HEK293T (cell line): ENCODE measurements around the gene OSER1.

Experiments
- CTCF ChIA-PET: fragments of 350-600 bp; formaldehyde crosslinking; extraction: SDS; loops from one replicate; lab custom pipeline; 2021; ENCODE audit warnings: antibody characterized with exemption, inconsistent platforms; lab: Yijun Ruan, JAX
- POLR2A ChIA-PET: fragments of 350-600 bp; formaldehyde crosslinking; extraction: SDS; loops from one replicate; lab custom pipeline; 2020; ENCODE audit warnings: antibody characterized with exemption, inconsistent platforms; lab: Yijun Ruan, JAX
- DNase-seq: peaks from one replicate; pipeline ENCODE4 v3.0.0; 2012; ENCODE audit warnings: mixed read lengths; ENCODE audit errors: extremely low spot score
- ARNT ChIP-seq: fragments of 450-650 bp; IDR thresholded peaks from 2 replicates; pipeline ENCODE4 v1.6.1; 2017; ENCODE audit warnings: mild to moderate bottlenecking
- BHLHE40 ChIP-seq: fragments of 450-650 bp; IDR thresholded peaks from 2 replicates; pipeline ENCODE4 v1.6.1; 2016; ENCODE audit warnings: mild to moderate bottlenecking, moderate library complexity, borderline replicate concordance
- CTBP1 ChIP-seq: fragments of 450-650 bp; IDR thresholded peaks from 2 replicates; pipeline ENCODE4 v1.6.1; 2016; ENCODE audit warnings: borderline replicate concordance
- ELF4 ChIP-seq: fragments of 450-650 bp; IDR thresholded peaks from 2 replicates; pipeline ENCODE4 v1.6.1; 2017; ENCODE audit warnings: antibody characterized with exemption
- FOXA1 ChIP-seq: fragments of 450-650 bp; IDR thresholded peaks from 2 replicates; pipeline ENCODE4 v1.6.1; 2016; ENCODE audit warnings: mild to moderate bottlenecking
- FOXK2 ChIP-seq: fragments of 450-650 bp; IDR thresholded peaks from 2 replicates; pipeline ENCODE4 v1.6.1; 2016; ENCODE audit warnings: mild to moderate bottlenecking
- FOXM1 ChIP-seq: fragments of 450-650 bp; IDR thresholded peaks from 2 replicates; pipeline ENCODE4 v1.6.1; 2017; ENCODE audit warnings: mild to moderate bottlenecking, borderline replicate concordance
- HDGF ChIP-seq: fragments of 450-650 bp; IDR thresholded peaks from 2 replicates; pipeline ENCODE4 v1.6.1; 2017; ENCODE audit warnings: antibody characterized with exemption, borderline replicate concordance
- L3MBTL2 ChIP-seq: fragments of 450-650 bp; conservative IDR thresholded peaks from 2 replicates; pipeline ENCODE4 v1.6.1; 2016; ENCODE audit warnings: mild to moderate bottlenecking
- LEF1 ChIP-seq: fragments of 450-650 bp; IDR thresholded peaks from 2 replicates; pipeline ENCODE4 v1.6.1; 2017; ENCODE audit warnings: mild to moderate bottlenecking, borderline replicate concordance
- NFRKB ChIP-seq: fragments of 450-650 bp; IDR thresholded peaks from 2 replicates; pipeline ENCODE4 v1.6.1; 2016; ENCODE audit warnings: mild to moderate bottlenecking, moderate library complexity
- PKNOX1 ChIP-seq: fragments of 450-650 bp; IDR thresholded peaks from 2 replicates; pipeline ENCODE4 v1.6.1; 2016
- SP1 ChIP-seq: fragments of 450-650 bp; IDR thresholded peaks from 2 replicates; pipeline ENCODE4 v1.6.1; 2017
- SUZ12 ChIP-seq: fragments of 450-650 bp; IDR thresholded peaks from 2 replicates; pipeline ENCODE4 v1.6.1; 2016; ENCODE audit warnings: mild to moderate bottlenecking
- TARDBP ChIP-seq: fragments of 450-650 bp; IDR thresholded peaks from 2 replicates; pipeline ENCODE4 v1.6.1; 2016
- ZNF384 ChIP-seq: fragments of 450-650 bp; IDR thresholded peaks from 2 replicates; pipeline ENCODE4 v1.6.1; 2016

OSER1 gene

DNA sequence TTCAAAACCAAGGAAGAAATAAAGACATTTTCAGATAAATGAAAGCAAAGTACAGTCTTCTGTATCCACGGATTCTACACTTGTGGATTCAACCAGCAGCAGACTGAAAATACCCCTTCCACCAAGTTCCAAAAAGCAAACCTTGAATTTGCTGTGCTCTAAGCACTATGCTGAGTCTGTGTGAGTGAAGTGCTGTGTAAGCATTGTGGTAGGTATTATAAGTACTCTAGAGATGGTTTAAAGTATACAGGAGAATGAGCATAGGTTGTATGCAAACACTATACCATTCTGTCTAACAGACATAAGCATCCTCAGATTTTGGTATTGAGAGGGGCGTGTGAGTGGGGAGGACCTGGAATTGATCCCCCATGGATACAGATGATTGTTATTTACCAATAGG, 9.6 kb downstream of the OSER1 start:
- ChIA-PET CTCF (no interaction called here), POLR2A (no interaction called here)
- DNase-seq, result no peak
- TF ChIP-seq SP1 (no peak), ELF4 (no peak), FOXK2 (no peak), BHLHE40 (no peak), ARNT (no peak), HDGF (no peak), CTBP1 (no peak), SUZ12 (no peak)

GRCh38 chr20:44200371-44200770, 10.2 kb downstream of the OSER1 start:
- DNase-seq, result no peak
- ChIA-PET POLR2A (no interaction called here), CTCF (no interaction called here)
- TF ChIP-seq FOXK2 (no peak), FOXA1 (no peak), LEF1 (no peak), ARNT (no peak), TARDBP (no peak), PKNOX1 (no peak), BHLHE40 (no peak), L3MBTL2 (no peak), CTBP1 (no peak), FOXM1 (no peak), ZNF384 (no peak), HDGF (no peak), NFRKB (no peak), SUZ12 (no peak), ELF4 (no peak), SP1 (no peak)

DNA sequence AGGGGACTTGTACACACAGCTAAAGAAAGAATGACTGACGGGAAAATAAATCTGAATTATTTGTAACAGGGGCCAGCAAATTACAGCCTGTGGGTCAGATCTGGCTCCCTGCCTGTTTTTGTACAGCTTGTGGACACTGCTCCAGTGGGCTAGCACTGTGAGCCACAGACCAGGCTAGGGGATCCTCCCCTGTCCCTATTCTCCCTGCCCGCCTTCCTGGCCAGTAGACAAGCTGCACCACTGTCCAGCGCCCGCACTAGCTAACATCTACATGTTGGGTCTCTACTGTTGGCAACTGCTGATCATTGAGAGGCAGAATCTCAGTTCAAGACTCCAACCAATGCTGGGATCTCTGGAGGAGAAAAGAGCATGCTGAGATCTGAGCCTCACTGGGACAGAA, 10.7 kb downstream of the OSER1 start:
- ChIA-PET POLR2A (no interaction called here), CTCF (no interaction called here)
- TF ChIP-seq TARDBP (no peak), SP1 (no peak), BHLHE40 (no peak)
- no peak for DNase-seq

DNA sequence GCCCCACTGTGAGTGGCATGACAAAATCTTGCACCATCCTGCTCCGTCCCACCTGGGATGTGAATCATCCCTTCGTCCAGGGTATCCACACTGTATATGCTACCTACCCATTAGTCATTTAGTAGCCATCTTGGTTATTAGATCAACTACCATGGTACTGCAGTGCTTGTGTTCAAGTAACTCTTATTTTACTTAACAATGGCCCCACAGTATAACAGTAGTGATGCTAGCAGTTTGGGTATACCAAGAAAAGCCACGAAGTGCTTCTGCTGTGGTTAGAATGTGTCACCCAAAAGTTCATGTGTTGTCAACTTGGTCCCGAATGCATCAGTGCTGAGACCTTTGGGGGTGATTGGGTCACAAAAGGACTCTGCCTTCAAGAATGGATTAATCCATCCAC, 11.7 kb downstream of the OSER1 start:
- ChIA-PET POLR2A (no interaction called here), CTCF (no interaction called here)
- DNase-seq, result no peak
- TF ChIP-seq L3MBTL2 (no peak), NFRKB (no peak), CTBP1 (no peak), SUZ12 (no peak), PKNOX1 (no peak), LEF1 (no peak), BHLHE40 (no peak), TARDBP (no peak), SP1 (no peak), FOXA1 (no peak), FOXK2 (no peak), ARNT (no peak), ZNF384 (no peak), HDGF (no peak), FOXM1 (no peak), ELF4 (no peak)

DNA sequence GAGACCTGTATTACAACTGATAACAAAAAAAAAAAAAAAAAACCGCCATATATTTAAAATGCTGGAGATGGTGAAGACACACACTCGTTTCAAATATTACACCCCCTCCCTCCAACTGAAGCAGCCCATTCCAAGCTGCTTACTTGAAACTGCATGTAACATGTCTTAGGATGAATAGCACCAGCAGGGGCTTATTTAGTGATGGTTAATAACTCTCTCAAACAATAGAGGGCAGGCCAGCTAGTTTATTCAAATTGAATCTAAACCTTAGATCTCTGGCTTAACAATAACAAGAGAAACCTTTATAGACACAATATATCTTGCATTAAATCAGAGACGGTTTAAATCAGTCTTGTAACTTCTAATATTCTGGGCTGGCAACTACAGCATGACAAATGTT, 14.3 kb downstream of the OSER1 start:
- DNase-seq, result no peak
- TF ChIP-seq LEF1 (no peak), NFRKB (no peak), L3MBTL2 (no peak), ARNT (no peak), FOXA1 (no peak), PKNOX1 (no peak), HDGF (no peak), CTBP1 (no peak), ELF4 (no peak), SP1 (no peak), TARDBP (no peak), ZNF384 (no peak), BHLHE40 (no peak)
- CTCF ChIA-PET, result interaction anchor here (0.7 to 2.1 kb wide), 2 partner anchors 79 to 84 kb away, joined by 3 to 12 read pairs; no protein-coding TSS in a partner anchor
- POLR2A ChIA-PET, result interaction anchor here (0.8 to 1.6 kb wide), 2 partner anchors 14 to 80 kb away, joined by 3 to 4 read pairs; partner anchors contain the start of gene OSER1

DNA sequence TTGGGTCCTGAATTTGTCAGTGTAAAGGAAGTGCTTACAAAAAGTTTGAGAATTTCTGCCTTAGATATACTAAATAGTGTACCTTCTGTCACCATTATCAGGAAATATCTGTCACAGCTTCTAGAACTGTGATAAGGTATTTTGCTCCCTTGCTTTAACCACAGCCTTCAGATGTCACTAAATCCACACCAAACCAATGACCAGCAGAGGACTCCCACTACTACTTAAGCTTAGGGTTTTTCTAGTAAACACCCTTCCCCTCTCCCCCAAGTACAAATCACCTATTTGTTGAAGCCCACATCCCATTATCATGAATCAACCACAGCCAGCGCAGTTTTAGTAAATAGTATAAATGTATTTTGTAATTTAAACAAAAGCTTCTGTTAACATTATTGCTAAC, 15.0 kb downstream of the OSER1 start:
- TF ChIP-seq BHLHE40 (no peak), CTBP1 (no peak), FOXM1 (no peak), ZNF384 (no peak), SUZ12 (no peak), FOXA1 (no peak), ELF4 (no peak), L3MBTL2 (no peak), HDGF (no peak), FOXK2 (no peak), PKNOX1 (no peak), TARDBP (no peak), SP1 (no peak), LEF1 (no peak), NFRKB (no peak), ARNT (no peak)
- POLR2A ChIA-PET, result interaction anchor here (0.8 to 1.6 kb wide), 2 partner anchors 15 to 79 kb away, joined by 3 to 4 read pairs; partner anchors contain the start of gene OSER1
- DNase-seq, result no peak
- CTCF ChIA-PET, result interaction anchor here (0.7 to 2.1 kb wide), 2 partner anchors 79 to 83 kb away, joined by 3 to 12 read pairs; no protein-coding TSS in a partner anchor
